ENCODE data around the gene LTC4S.

LTC4S gene

DNA sequence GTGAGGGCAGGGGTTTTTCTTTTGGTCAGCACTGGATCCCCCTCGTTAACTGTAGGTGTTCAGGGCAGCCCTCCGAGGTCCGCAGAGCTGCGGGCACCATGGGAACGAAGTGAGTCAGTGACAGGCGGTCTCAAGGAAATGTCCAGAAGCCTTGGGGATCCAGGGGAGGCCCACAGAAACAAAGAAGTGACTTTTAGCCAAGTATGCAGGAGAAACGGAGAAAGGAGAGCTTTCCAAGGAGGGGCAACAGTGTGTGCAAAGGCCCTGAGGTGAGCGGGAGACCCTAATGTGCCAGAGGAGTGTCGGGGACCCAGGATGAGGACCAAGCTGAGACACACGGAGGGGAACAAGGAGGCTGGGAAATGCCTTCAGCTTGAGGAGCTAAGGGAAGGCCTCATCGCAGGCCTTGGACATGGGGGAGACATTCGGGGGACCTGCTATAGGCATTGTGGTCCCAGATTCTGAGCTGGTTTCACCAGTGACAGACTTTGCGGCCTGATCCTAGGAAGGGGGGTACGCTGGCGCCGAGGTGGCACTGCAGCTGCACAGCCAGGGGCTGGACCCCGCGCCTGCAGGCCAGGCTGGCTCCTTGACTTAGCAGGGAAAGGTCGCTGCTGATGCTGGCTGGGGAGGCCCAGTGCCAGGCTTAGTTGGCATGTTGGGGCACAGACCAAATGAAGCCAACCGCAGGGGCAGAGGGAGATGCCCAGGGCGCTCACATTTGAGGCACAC lies 3.3 kb downstream of the LTC4S start:
- DNase-seq, result no peak

DNA sequence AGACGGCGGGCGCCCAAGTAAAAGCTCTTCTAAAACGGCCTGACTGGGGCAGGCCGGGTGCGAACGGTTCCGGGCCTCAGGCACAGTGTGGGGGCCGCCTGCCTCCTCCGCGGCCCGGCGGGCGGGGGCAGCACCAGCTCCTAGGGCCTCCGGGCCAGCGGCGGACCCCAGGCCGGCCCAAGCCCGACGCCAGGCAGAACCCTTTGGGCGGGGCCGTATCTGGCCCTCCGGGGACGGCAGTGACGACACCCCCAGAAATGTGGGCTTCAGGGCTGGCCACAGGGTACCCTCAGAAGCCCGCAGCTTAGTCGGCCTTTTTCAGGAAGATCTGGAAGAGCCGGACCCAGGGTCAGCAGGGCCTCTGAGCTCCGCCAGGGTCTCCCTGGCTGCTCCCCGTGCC lies 4.0 kb downstream of the LTC4S start:
- no peak for DNase-seq

DNA sequence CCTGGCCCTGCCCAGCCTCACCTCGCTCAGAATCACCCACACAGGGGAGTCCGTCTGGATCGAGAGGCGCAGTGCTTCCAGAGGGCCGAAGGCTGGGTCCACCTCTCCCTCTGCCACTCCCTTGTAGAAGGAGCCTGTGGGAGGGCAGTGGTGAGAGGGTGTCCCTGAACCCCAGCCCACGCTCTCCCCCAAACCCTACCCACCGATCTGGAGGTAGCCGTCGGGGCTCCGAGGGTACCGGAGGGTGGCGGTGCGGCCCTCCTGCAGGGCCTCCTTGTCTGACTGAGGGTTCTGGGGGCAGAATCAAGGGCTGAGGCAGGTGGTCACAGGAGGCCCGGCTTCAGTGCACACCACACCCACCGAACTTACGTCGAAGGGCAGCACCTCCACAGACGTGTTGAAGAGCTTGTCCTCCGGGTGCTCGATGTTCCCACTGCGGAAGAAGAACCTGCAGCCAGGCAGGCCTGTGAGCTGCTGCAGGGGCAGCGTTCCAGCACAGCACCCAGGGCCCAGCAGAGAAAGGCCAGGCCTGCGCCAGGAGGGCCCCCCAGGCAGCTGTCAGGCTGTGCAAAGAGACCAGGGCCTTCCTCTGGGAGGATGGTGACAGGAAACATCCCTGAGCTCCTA lies 4.5 kb downstream of the LTC4S start:
- DNase-seq, result no peak

DNA sequence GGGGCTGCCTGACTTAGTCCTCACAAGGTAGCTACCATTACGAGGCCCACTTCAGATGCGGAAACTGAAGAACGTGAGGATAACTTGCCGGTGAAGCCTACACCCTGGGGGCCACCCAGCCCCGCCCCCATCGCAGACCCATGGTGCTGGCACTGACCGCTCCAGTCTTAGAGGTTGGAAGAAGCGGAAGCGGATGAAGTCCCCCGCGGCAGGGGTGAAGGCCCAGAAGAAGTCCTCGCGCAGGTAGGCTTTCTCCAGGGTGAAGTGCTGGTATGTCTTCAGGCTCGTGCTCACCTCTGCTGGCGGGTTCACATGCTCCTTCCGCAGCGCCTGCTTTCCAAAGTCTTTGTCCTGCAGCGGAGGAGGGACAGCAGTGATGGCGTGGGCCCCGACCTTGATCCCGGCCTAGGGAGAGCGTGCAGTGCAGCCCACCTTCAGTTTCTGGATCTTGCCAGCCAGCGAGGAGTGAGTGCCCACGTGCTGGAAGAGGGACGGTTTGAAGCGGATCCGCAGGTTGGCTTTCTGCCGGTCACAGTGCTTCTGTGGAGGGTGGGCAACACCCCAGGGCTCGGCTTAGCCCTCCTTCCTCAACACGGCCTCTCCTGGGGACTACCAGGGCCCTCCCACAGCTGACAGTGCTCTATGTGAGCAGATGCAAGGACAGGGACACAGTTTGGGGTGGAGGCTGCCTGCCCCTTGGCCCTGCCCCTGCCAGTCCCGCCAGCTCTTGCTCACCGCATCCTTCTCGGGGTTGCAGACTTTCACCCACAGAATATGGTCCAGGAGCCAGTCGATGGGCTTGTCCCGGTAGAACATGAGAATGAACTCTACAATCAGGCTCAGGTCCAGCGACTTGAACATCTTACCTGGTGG lies 5.2 kb downstream of the LTC4S start:
- no peak for DNase-seq

DNA sequence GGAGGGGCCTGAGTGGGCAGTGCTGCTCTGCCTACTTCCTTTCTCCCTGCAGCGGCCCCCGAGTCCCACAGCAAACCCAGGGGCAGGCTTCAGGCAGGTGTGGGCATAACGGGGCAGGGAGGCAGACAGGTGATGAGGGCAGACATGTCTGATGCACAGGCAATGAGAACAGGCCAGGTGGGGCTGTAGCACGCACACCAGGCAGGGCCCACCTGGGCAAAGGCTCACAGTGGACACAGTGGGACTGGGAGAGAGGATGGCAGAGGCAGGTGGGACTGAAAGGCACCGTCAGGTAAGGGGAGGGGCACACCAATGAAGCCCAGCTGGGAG lies 5.8 kb downstream of the LTC4S start:
- DNase-seq, result no peak

DNA sequence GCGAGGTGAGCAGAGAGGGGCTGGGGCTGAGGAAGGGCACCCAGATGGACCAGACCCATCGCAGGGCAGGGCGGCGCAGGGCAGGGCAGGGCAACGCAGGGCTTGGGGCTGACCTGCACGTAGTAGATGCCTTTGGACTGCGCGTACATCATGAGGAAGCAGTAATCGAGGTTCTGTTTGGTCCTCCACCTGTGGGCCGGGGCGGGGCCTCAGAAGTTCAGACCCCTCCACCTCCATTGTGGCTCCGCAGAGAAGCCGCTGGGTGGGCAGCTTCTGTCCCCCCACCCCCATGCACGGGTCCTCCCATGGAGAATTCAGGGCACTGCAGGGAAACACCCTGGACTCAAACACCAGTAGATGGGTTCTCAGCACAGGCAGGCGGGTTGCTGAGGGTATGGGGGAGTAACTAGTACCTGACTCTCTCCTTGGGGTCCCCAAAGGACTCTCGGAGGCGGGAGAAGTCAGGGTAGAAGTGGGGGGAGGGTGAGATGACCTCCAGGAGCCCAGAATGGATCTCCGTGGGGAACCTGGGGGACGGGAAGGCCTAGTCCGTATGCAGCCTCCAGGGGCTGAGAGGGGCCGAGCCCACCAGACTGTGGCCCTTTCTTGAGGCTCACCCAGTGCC lies 6.4 kb downstream of the LTC4S start:
- DNase-seq, result no peak

DNA sequence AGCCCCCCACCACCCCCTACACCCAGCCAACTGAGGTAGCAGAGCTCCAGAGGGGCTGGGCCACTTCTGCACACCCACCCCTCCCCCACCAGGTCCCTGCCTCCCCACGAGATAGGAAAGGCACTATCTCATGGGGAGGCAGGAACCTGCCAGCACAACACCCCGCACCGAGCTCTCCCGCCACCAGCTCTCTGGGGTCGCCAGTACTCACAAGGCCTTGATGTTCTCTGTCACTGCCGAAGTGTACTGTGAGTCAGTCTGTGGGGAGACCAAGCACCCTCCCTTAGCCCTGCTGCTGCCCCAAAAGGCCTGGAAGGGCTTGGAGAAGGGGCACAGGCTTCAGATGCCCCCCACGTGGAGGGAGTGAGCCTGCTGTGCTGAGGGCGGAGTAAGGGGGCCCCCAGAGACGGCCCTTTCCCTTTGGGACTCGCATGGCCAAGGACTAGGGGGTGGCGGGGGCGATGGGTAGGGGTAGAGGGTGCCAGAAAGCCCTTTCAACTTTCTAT lies 7.0 kb downstream of the LTC4S start:
- no peak for DNase-seq

DNA sequence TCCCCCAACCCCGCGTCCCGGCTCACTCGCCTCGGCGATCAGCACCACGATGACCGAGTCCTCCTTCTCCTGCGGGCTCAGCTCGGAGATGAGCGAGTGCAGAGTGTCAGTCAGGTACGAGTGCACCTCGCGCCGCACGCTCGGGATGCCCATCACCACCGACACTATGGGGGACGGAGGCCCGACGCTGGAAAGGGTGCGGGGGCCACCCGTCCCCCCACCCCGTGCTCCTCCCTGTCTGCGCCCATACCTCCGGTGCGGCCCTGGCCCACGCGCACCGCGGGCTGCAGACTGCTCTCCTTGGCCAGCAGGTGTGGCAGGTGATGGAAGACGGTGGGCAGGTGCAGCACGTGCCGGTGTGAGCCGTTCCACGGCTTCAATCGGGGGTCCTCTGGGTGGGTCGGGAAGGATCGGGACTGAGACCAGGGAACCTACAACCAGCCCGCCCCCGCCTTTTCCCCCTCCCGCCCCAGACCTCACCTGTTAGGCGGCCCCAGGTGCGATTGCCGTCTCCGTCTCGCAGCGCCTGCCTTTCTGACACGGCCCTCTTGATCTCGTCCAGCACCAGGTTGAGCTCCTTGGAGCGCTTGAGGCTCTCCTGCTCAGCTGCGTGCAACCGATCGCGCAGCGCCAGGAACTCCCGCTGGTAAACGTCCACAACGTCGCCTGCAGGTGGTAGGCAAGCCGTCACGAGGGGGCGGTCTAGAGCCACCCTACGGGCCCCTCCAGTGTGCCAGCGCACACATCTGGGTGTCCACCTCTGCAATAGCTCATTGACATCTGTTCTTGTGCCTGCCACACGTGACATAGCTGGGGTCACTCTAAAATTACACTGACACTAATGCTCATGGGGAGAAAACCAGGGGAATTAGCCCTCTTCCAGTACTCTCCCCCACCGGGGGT lies 7.8 kb downstream of the LTC4S start:
- no peak for DNase-seq

DNA sequence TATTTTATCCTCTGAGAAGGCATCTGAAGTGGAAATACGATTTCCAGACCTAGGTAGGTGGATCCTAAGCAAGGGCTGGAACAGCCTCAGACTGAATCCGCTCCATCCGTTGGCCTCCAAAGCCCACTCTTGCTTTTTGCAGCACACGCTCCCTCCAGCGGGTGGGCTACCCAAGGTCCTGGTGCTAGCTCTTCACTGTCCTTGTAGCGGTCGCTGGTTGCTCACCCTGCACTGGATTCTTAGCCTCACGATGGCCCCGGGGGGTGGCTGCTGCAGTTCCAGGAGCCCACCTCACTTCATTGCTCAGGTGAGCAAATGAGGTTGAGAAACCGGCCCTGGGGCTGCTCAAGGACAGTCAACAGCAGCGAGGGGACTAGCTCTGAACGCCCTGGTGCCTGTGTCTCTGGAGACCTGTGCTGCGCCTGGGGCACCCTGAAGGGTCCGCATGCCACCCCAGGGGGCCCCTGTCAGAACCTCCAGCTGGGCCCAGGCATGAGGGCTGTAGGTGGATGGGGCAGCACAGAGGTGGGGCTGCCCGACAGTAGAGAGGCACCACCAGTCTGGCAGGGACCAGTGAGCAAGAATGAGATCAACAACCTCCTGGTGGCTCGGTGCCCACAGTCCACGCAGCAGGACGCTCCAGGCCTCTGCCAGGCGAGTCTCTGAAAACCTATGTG lies 8.6 kb downstream of the LTC4S start:
- DNase-seq, result no peak

DNA sequence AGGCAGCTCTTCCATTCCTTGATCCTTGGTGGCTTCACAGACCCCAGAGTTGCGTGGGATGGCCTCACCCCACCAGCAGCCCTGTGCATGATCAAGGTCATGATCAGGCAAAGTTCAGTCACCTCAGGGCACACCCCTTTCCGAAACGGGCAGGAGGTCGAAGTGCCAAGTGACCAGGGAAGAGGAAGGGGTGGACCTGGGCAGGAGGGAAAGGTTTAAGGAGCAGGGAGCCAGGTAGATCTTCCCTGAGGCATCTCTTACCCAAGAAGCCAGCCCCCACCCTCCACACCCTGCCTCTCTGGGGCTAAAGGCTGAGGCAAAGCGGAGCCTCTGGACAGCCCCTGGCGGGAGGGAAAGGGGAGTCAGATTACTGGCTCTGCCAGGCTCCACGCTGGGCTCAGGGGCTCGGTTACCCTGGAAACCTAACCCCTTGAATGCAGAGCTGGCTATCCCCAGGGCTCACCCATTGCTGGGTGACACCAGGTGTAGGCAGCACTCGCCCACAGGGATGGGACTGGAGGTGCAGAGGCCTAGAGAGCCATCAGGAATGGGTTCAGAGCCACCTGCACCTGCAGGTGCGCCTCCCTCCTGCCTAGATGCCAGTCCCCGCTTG lies 9.3 kb downstream of the LTC4S start:
- DNase-seq, result no peak

DNA sequence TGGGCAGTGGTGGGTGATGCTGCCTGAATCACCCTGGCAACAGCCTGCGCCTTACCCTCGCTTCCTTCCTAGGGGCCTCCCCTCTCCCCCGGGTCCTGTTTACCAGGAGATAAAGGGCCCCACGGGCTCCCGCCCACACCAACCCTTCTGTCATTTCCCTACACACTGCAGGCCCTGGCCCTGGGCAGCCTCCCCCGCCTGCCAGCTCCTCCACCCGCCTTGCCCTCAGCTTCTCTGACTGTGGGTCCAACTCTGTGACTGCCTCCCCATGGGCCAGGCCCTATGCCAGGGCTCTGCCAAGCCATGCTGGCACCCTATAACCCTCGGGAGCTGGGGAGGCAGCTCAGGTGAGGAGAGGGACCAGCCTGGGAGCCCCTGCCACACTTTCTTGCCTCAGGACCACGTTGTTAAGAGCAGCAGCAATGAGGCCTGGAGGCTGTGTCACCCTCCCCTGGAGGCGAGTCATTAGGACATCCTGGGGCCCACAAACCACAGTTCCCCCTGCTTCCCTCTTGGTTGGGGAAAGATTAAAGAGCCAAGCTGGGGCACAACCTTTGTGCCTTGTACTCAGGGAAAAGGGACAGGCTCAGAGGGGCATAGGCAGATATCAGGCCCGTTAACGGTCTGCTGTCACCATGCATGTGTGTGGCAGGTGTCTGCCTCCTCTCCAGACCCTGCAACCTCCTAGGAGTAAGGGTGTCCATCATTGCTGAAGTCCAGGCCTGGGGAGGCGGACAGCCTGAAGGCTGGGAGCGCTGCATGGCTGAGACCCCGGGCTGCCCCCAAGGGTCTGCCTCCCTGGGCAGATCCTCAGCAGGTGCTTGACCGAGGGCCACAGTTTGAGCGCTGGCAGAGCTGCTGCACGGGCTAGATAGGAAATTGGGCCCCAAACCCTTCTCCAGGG lies 10.1 kb downstream of the LTC4S start:
- DNase-seq, result no peak

DNA sequence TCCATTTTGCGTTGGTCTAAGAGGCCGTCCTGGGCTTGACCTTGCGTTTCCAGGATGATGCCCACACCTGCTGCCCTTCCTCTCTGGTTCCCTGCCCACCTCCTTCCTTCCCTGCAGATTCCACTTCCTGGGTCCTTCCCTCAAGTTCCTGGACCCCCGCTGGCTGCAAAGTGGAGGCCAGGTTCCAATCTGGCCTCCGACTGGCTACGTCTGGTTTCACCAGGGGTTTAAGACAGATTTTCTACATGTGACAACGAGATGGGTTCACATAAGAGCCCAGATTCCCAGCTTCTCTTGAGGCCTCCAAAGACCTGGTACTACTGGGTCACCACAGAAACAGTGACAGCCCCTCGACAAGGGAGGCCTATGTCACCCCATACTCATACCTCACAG lies 10.8 kb downstream of the LTC4S start:
- DNase-seq, result no peak

DNA sequence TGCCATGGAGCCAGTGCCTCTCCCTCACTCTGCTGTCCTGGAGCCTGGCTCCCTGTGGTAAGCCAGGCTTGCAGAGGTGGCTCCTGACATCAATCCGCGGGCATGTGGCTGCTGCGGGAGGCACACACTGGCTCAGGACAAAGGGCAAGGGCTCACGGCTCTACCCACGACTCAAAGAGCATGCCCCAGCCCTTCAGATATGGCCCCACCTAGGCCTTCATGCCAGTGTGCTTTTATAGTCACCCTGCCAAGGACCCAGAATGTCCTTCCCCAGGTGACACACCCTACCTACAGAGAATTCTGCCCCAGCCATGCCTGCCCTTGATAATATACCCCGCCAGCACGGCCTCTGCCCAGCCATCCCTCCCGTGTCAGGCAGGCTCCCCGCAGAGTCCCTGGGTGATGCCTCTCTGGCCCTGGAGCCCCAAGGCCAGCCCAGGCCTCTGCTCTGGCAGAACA lies 11.3 kb downstream of the LTC4S start:
- DNase-seq, result no peak

DNA sequence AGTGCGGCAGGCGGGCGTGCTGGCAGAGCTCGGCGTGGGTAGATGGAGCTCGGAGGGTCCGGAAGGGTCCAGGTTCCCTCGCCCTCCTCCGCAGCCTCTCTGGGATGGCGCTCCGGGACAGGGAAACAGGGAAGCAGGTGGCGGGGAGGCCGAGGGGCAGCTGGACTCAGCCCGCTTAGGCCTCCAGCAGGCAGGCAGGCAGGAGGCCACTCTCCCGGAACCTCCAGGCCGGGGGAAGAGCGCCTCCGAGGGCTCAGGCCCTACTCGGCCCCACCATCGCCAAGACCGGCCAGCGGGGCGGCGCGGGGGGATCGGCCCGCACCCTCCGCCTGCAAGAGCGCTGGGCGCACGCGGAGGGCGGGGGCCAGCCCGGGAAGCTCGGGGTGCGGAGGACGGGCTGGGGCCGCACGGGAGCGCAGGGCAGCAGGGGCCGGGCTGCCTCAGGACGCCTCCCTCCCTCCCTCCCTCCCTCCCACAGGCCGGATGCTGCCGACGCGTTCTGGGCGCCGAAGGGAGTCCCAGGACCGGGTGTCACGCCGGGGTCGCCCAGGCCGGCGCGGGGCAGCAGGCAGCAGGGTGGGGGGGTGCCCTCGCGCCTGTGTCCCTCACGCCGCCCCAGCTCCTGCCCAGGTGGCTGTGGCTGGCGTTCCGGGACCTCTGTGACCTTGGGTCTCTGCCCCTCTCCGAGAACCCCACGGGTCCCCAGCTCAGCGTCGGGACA lies 11.9 kb downstream of the LTC4S start:
- no peak for DNase-seq

DNA sequence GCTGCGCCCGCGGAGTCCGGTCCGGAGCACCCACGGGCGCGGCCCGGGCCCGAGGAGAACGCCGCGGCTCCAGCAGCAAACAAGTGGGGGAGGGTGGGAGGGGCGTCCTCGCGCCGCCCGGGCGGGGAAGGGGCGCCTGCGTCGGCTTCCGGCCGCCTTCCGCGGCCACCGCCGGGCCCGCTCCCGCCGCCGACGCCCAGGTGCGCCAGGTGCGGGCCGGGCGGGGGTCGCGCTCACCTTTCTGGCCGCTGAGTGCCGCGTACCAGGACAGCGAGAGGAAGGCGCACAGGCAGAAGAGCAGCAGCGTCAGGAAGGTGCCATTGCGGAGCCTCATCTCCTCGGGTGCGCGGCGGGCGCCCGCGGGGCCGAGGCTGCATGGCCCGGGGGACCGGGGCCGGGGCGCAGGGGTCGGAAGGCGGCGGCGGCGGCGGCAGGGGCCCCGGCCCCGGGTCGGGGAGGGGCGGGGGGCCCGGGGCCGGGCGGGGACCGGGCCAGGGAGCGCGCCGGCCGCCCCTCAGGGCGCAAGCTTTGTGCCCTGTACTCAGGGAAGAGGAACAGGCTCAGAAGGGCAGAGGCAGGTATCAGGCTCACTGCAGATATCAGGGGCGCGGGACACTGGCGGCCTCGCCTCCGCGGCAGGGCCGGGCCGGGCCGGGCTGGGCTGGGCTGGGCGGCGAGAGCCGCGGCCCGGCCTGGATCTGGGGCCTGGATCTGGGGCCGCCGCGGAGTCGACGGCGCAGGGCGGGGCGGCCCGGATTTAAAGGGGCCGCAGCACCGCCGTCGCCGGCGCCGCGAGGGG lies 12.7 kb downstream of the LTC4S start, which contains the start of gene MGAT4B:
MGAT4B (minus strand) TSS at position 617 of the 799 bp plus-strand sequence; CDS start at position 334, 283 bp downstream.
- peak; percentile 39 for DNase-seq

DNA sequence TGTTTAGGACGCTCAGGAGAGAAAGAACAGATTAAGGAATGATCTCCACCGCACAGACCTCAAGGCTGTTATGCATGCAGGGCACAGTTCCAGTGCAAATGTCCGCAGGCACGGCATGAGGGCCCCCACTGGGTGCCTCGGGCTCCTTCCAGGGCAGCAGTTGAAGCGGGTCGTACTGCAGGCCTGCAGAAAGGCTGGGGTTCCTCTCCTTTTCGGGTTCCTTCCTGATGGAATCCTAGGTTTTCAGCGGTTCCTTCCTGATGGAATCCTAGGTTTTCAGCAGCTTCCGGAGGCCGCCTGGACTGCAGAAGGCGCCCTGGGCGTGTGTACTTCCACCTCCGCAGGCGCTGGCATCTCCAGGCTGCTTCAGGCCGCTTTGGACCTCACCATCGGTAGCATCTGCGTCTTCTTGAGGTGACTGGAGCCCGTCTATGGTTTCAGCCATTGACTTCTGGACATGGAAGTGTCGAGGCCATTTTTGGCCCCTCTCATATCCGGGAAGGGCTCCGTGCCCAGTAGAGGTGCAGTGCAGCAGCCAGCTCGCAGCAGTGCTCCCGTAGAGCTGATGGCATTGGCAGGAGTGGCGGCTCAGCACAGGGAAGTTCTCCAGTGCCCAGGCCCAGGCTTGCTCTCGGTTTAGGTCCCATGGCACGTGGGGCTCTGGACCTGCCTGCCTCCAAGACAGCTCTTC lies 18.5 kb downstream of the LTC4S start:
- no peak for DNase-seq

DNA sequence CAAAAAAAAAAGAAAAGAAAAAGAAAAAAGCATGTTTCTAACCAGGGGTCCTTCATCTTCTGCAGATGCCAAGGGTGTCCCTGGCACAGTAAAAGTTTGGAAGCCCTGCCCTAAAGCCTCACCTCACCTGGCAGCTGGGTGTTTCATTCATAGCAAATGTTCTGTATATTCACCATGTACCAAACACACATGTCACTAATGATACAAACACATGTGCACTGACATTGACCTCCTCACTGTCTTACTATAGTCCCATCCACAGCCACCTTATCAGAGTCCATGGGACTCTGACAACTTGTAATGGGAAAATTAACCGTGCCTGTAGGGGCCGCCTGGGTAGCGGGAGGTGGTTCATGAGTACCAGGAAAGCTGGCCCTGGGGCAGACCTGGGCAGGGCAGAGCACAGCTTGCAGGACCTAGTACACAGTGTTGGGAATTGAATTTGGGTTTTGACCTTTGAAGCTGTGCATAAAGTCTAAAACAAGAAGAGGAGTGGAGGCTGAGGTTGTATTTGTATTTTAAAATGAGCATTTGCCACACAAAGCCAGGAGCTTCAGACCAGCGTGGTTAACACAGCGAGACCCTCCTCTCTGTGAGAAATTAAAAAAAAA lies 19.3 kb downstream of the LTC4S start:
- DNase-seq, result no peak
